HG03097 (cell line): Measurements from ENCODE around the gene NKAP.
"Not testable (repeated sequence)": the region's sequence is repeated elsewhere in the genome, so short reads cannot be mapped to it uniquely, and the experiment has no call there.

Experiments used
- ATAC-seq: cut with Tn5 transposase; IDR thresholded peaks from one replicate; pipeline ENCODE4 v1.9.1; 2021; ENCODE audit not compliant: unreplicated experiment, low FRiP score

The NKAP gene

GRCh38 chrX:119943185-119943988 is at the start of gene NKAP:
Gene NKAP, minus strand, starts transcription at chrX:119943751. Its CDS starts 146 bp downstream, at chrX:119943605.
- peak; percentile 75 for ATAC-seq

- no peak for ATAC-seq
Observed at GRCh38 chrX:119991005-119991787, 47.6 kb upstream of the NKAP start.

DNA sequence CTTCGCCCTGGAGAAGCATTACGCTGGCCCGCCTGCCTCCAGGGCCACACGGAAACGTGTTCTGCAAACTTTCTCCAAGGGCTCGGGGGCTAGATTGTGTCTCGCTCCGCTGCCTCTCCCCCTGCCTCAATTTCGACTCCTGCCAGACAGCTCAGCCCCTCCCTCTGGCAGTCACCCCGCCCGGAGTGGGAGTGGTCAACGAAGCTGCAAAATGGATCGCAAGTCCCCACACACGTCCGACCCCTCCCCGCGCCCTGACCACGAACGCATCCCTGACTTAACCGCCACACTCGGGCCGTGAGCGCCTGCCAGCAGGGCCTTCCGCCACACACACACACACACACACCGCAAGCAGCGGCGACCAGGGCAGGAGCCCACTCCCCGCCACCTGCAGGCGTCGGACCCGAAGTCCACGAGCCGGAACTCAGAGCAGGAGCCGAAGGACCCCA is 47.0 kb upstream of the NKAP start:
- ATAC-seq = no peak

- ATAC-seq = no peak
Observed at GRCh38 chrX:119989905-119990555, 46.5 kb upstream of the NKAP start.

DNA sequence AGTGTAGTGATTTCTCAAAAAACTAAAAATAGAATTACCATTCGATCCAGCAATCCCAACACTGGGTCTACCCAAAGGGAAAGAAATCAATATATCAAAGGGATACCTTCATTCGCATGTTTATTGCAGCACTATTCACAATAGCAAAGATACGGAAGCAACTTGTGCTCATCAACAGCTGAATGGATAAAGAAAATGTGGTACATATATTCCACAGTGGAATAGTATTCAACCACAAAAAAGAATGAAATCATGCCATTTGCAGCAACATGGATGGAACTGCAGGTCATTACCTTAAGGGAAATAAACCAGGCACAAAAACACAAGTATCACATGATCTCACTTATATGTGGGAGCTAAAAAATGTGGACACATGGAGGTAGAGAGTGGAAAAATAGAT is 42.7 kb upstream of the NKAP start:
- no peak for ATAC-seq

- ATAC-seq = no peak
Observed at GRCh38 chrX:119984652-119985051, 41.1 kb upstream of the NKAP start.

DNA sequence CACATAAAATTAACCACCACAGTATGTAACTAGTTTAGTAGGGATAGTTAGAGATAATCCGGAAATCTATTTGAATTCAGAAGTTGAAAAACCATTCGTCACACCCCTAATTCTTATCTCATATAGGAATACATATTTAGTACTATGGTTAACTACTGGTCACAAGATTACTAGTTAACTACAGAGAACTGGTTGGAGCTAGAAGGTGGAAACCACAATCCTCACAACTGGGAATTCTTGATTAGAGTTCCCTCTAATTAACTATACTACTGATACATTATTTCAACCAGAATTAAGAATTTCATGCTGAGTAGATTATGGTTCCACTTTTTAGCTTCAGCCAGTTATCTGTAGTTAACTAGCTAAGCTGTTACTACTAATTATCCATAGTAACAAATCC is 39.9 kb upstream of the NKAP start:
- ATAC-seq = no peak

DNA sequence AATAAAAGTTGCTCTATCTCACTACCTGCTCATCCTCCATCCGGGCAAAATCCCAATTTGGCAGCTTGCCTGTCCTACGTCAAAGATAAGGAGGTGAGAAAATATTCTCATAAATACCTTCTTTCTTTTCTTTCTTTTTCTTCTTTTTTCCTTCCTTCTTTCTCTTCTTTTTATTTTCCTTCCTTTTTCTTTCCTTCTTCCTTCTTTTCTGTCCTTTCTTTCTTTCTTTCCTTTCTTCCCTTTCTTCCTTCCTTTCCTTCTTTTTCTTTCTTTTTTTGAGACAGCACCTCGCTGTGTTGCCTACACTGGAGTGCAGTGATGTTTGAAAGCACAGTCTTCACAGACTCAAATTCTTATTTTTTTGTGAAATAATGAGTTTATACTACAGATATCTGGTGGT is 38.6 kb upstream of the NKAP start:
- no peak for ATAC-seq

GRCh38 chrX:119981286-119982070 is 37.9 kb upstream of the NKAP start:
- no peak for ATAC-seq

DNA sequence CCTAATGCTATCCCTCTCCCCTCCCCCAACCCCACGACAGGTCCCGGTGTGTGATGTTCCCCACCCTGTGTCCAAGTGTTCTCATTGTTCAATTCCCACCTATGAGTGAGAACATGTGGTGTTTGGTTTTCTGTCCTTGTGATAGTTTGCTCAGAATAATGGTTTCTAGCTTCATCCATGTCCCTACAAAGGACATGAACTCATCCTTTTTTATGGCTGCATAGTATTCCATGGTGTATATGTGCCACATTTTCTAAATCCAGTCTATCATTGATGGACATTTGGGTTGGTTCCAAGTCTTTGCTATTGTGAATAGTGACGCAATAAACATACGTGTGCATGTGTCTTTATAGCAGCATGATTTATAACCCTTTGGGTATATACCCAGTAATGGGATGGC is 33.6 kb upstream of the NKAP start:
- not testable (repeated sequence) for ATAC-seq

GRCh38 chrX:119971184-119971583 is 27.6 kb upstream of the NKAP start:
- no peak for ATAC-seq

GRCh38 chrX:119970574-119970973 is 27.0 kb upstream of the NKAP start:
- ATAC-seq = no peak

GRCh38 chrX:119966837-119967236 is 23.3 kb upstream of the NKAP start:
- ATAC-seq = not testable (repeated sequence)

DNA sequence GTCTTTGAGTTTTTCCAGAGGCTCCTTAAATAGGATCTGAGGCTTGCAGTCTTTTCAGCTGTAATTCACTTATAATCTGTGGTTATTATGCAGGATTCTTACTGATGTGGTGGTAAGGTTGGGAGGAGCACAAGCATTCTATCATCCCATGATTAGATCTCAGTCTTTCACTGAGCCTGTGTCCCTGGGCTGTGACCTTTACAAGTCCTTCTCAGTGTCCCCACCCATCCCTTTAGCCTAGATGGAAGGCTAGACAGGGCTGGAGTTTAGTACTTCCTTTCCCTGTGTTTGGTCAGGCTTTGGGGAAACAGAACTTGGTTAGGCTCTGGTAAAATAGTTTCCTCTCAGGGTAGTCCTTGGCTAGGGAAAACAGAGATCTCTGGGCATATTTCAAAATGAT is 17.1 kb upstream of the NKAP start:
- ATAC-seq = no peak

DNA sequence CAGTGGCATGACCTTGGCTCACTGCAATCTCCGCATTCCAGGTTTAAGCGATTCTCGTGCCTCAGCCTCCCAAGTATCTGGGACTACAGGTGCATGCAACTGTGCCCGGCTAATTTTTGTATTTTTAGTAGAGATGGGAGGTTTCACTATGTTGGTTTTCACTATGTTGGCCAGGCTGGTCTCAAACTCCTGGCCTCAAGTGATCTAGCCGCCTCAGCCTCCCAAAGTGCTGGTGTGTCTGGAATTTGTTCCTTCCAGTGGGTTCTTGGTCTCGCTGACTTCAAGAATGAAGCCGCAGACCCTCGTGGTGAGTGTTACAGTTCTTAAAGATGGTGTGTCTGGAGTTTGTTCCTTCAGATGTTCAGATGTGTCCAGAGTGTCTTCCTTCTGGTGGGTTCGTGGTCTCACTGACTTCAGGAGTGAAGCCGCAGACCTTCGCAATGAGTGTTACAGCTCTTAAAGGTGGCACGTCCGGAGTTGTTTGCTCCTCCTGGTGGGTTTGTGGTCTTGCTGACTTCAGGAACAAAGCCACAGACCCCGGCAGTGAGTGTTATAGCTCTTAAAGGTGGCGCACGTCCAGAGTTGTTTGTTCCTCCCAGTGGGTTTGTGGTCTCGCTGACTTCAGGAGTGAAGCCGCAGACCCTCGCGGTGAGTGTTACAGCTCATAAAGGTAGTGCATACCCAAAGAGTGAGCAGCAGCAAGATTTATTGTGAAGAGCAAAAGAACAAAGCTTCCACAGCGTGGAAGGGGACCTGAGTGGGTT is 12.4 kb upstream of the NKAP start:
- not testable (repeated sequence) for ATAC-seq

DNA sequence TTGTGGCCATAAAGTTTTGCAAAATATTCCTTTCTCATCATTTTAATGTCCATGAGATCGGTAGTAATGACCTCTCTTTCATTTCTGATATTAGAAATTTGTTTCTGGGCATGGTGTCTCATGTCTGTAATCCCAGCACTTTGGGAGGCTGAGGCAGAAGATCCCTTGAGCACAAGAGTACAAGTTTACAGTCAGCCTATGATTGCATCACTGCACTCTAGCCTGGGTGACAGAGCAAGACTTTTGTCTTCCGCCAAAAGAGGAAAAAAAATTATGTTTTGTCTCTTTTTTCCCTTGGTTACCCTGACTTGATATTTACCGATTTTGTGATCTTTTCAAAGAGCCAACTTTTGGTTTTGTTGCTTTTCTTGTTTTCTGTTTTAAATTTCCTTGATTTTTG is 10.8 kb upstream of the NKAP start:
- ATAC-seq = no peak

DNA sequence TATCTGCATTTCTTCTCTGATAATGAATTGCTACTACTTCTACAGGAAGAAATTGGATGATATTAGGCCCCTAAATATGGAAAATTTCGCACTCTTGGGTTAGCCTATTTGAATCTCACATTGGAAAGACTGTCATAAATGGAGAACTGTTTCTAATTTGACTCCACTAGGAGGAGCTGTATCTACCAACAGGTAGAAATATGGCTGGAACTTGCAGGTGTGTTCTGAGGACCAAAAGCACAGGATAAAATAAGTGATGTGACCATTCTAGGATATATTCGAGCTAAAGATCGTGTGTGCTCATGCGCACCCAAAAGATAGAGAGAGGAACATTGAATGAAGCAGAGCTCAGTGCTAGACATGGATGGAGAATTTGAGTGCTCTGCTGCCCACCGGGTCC is 4.8 kb upstream of the NKAP start:
- ATAC-seq = no peak

- no peak for ATAC-seq
Observed at GRCh38 chrX:119945481-119945880, 1.9 kb upstream of the NKAP start.

GRCh38 chrX:119942831-119943184 is 743 bp downstream of the NKAP start:
- no peak for ATAC-seq
